ENCODE results near the gene GRID2. TPM values are rescaled to one million over a fixed set of nuclear protein-coding genes. Genes with fewer than 3 reads are reported as not detected.

Gene GRID2
- total and polyA plus RNA-seq, 9 of the 15 experiments (the other 6 are each of a cell fraction or from before 2014, with no cell fraction given): 0.04 TPM; not detected in 7

DNA sequence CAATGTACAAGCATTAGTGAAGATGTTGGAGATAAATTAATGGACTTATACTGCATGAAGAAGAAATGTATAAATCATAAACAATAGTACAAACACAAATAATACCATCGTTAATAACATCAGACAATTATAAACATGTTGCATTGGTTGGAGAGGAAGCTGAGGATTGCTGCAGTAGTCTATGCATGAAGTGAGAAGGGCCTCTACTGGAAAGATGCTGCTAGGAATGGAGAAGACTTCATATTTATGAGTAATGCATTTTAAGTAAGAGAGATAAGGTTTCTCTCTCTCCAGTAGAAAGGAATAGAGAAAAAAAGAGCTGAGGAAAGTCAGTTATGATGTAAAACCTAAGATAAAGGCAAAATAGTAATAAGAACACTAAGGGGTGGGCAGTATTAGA lies 247.8 kb downstream of the GRID2 start (continued):
- TF ChIP-seq, protein P1, sequence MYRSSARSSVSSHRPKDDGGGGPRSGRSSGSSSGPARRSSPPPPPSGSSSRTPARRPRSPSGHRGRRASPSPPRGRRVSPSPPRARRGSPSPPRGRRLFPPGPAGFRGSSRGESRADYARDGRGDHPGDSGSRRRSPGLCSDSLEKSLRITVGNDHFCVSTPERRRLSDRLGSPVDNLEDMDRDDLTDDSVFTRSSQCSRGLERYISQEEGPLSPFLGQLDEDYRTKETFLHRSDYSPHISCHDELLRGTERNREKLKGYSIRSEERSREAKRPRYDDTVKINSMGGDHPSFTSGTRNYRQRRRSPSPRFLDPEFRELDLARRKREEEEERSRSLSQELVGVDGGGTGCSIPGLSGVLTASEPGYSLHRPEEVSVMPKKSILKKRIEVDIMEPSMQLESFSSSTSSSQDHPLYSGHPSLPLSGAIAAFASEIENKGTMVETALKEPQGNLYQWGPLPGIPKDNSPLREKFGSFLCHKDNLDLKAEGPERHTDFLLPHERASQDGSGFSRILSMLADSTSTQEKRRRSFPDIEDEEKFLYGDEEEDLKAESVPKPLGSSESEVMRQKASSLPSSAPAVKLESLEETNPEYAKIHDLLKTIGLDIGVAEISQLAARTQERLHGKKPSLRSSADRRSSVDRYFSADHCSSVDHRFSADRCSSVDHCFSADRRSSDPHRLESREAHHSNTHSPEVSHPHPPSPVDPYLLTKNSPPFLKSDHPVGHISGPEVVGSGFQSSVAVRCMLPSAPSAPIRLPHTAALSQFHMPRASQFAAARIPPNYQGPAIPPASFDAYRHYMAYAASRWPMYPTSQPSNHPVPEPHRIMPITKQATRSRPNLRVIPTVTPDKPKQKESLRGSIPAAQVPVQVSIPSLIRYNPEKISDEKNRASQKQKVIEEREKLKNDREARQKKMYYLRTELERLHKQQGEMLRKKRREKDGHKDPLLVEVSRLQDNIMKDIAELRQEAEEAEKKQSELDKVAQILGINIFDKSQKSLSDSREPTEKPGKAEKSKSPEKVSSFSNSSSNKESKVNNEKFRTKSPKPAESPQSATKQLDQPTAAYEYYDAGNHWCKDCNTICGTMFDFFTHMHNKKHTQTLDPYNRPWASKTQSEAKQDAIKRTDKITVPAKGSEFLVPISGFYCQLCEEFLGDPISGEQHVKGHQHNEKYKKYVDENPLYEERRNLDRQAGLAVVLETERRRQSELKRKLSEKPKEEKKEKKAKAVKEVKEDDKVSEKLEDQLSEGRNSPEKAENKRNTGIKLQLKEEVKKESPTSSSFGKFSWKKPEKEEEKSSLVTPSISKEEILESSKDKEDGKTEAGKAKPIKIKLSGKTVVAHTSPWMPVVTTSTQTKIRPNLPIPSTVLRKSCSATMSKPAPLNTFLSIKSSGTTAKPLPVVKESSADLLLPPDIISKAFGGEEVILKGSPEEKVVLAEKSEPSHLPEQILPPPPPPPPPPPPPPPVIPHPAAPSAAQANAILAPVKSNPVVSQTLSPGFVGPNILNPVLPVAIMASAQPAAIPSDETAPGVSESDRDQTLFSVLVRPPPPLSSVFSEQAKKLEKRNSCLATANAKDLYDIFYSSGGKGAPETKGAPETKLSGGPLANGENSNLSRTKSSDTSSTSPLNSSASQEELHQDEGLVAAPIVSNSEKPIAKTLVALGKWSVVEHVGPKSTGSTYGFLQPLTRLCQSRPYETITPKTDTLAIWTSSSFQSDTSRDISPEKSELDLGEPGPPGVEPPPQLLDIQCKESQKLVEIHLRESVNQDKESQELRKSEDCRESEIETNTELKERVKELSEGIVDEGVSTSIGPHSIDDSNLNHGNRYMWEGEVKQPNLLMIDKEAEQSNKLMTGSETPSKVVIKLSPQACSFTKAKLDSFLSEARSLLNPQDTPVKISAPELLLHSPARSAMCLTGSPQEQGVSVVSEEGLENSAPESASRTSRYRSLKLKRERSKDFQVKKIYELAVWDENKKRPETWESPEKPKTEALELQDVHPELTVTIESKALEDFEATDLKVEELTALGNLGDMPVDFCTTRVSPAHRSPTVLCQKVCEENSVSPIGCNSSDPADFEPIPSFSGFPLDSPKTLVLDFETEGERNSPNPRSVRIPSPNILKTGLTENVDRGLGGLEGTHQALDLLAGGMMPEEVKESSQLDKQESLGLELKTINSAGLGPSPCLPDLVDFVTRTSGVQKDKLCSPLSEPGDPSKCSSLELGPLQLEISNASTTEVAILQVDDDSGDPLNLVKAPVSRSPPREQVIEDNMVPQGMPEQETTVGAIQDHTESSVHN (IDR thresholded peaks at IDR 0.05; ENCODE audit: borderline replicate concordance in 1 of 2, low read depth in 1 of 2): no peak
- TF ChIP-seq SP1 (CRISPR knock-in tag; IDR thresholded peaks at IDR 0.05): no peak
- no peak for TF ChIP-seq KLF13 (tag; IDR thresholded peaks at IDR 0.05; ENCODE audit: borderline replicate concordance, low read depth)
- TF ChIP-seq, protein P2, sequence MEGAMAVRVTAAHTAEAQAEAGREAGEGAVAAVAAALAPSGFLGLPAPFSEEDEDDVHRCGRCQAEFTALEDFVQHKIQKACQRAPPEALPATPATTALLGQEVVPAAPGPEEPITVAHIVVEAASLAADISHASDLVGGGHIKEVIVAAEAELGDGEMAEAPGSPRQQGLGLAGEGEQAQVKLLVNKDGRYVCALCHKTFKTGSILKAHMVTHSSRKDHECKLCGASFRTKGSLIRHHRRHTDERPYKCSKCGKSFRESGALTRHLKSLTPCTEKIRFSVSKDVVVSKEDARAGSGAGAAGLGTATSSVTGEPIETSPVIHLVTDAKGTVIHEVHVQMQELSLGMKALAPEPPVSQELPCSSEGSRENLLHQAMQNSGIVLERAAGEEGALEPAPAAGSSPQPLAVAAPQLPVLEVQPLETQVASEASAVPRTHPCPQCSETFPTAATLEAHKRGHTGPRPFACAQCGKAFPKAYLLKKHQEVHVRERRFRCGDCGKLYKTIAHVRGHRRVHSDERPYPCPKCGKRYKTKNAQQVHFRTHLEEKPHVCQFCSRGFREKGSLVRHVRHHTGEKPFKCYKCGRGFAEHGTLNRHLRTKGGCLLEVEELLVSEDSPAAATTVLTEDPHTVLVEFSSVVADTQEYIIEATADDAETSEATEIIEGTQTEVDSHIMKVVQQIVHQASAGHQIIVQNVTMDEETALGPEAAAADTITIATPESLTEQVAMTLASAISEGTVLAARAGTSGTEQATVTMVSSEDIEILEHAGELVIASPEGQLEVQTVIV (CRISPR knock-in tag; IDR thresholded peaks at IDR 0.05; ENCODE audit: borderline replicate concordance): no peak
- TF ChIP-seq, protein P3, sequence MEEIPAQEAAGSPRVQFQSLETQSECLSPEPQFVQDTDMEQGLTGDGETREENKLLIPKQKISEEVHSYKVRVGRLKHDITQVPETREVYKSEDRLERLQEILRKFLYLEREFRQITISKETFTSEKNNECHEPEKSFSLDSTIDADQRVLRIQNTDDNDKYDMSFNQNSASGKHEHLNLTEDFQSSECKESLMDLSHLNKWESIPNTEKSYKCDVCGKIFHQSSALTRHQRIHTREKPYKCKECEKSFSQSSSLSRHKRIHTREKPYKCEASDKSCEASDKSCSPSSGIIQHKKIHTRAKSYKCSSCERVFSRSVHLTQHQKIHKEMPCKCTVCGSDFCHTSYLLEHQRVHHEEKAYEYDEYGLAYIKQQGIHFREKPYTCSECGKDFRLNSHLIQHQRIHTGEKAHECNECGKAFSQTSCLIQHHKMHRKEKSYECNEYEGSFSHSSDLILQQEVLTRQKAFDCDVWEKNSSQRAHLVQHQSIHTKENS (CRISPR knock-in tag; IDR thresholded peaks at IDR 0.05): no peak
- no peak for TF ChIP-seq ERF (CRISPR knock-in tag; IDR thresholded peaks at IDR 0.05)
- no peak for TF ChIP-seq ZNF121 (CRISPR knock-in tag; conservative IDR thresholded peaks at IDR 0.05)
- TF ChIP-seq ESRRB (CRISPR knock-in tag; IDR thresholded peaks at IDR 0.05; ENCODE audit: borderline replicate concordance): no peak
